Measurements from ENCODE around the gene KLHL13.
"Not testable (repeated sequence)": the region's sequence is repeated elsewhere in the genome, so short reads cannot be mapped to it uniquely, and the experiment has no call there.

DNA sequence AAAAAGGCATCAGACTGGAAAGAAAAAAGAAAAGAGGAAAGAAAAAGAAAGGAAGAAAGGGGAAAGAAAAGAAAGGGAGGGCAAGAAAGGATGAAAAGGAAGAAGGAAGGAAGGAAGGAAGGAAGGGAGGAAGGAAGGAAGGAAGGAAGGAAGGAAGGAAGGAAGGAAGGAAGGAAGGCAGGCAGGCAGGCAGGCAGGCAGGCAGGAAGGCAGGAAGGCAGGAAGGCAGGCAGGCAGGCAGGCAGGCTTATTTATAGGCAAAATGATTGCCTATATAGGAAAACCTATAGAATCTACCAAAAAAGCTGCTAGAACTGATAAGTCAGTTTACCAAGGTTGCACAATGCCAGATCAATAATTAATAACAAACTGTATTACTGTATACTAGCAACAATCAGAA, 186.5 kb downstream of the KLHL13 start:
- TF ChIP-seq, protein P1, sequence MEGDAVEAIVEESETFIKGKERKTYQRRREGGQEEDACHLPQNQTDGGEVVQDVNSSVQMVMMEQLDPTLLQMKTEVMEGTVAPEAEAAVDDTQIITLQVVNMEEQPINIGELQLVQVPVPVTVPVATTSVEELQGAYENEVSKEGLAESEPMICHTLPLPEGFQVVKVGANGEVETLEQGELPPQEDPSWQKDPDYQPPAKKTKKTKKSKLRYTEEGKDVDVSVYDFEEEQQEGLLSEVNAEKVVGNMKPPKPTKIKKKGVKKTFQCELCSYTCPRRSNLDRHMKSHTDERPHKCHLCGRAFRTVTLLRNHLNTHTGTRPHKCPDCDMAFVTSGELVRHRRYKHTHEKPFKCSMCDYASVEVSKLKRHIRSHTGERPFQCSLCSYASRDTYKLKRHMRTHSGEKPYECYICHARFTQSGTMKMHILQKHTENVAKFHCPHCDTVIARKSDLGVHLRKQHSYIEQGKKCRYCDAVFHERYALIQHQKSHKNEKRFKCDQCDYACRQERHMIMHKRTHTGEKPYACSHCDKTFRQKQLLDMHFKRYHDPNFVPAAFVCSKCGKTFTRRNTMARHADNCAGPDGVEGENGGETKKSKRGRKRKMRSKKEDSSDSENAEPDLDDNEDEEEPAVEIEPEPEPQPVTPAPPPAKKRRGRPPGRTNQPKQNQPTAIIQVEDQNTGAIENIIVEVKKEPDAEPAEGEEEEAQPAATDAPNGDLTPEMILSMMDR (IDR thresholded peaks at IDR 0.05): not testable (repeated sequence)
- not testable (repeated sequence) for TF ChIP-seq POLR2A (IDR thresholded peaks at IDR 0.05)

Data from uterus (tissue), 2 donors.